ENCODE measurements around the gene QKI.

Gene QKI

DNA sequence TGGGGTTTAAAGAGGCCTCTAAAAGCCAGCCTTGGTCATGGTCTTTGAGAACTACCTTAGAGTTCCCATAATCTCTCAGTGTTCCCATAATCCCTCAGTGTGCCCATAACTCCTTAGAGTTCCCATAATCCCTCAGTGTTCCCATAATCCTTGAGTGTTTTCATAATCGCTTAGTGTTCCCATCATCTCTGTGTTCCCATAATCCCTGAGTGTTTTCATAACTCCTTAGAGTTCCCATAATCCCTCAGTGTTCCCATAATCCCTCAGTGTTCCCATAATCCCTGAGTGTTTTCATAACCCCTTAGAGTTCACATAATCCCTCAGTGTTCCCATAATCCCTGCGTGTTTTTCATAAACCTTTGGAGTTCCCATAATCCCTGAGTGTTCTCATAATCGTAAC is 199.2 kb downstream of the QKI start:
- Mint-ChIP-seq H3K4me1 (ENCODE audit: low read depth) (no peaks in the 10 kb centered on the region), H3K4me3 (no peak overlapping the region), H3K9me3 (peaks cover 10% of the 10 kb centered on the region), H3K27me3 (peaks cover 20% of the 10 kb centered on the region), H3K36me3 (ENCODE audit: low read depth) (no peaks in the 10 kb centered on the region), H3K27ac (no peak overlapping the region)
- intact Hi-C loops (cut with micrococcal nuclease): no loop called here

- Mint-ChIP-seq H3K4me1 (ENCODE audit: low read depth) (no peaks in the 10 kb centered on the region), H3K36me3 (ENCODE audit: low read depth) (no peaks in the 10 kb centered on the region), H3K27ac (no peak overlapping the region), H3K9me3 (peaks cover 22% of the 10 kb centered on the region), H3K4me3 (no peak overlapping the region), H3K27me3 (peaks cover 19% of the 10 kb centered on the region)
- intact Hi-C loops (cut with micrococcal nuclease): no loop called here
Measured at GRCh38 chr6:163616452-163616851, 201.9 kb downstream of the QKI start.

- Mint-ChIP-seq H3K9me3 (peaks cover 22% of the 10 kb centered on the region), H3K4me1 (ENCODE audit: low read depth) (no peaks in the 10 kb centered on the region), H3K36me3 (ENCODE audit: low read depth) (no peaks in the 10 kb centered on the region), H3K4me3 (no peak overlapping the region), H3K27me3 (peaks cover 23% of the 10 kb centered on the region), H3K27ac (no peak overlapping the region)
- intact Hi-C loops (cut with micrococcal nuclease): no loop called here
Measured at GRCh38 chr6:163617549-163617948, 203.0 kb downstream of the QKI start.

GRCh38 chr6:163620101-163620500 is 205.6 kb downstream of the QKI start:
- Mint-ChIP-seq H3K27me3 (peaks cover 19% of the 10 kb centered on the region), H3K9me3 (peaks cover 12% of the 10 kb centered on the region), H3K27ac (peak overlapping the region; percentile 46), H3K4me1 (ENCODE audit: low read depth) (no peaks in the 10 kb centered on the region), H3K4me3 (no peak overlapping the region), H3K36me3 (ENCODE audit: low read depth) (no peaks in the 10 kb centered on the region)
- intact Hi-C loops (cut with micrococcal nuclease): no loop called here

DNA sequence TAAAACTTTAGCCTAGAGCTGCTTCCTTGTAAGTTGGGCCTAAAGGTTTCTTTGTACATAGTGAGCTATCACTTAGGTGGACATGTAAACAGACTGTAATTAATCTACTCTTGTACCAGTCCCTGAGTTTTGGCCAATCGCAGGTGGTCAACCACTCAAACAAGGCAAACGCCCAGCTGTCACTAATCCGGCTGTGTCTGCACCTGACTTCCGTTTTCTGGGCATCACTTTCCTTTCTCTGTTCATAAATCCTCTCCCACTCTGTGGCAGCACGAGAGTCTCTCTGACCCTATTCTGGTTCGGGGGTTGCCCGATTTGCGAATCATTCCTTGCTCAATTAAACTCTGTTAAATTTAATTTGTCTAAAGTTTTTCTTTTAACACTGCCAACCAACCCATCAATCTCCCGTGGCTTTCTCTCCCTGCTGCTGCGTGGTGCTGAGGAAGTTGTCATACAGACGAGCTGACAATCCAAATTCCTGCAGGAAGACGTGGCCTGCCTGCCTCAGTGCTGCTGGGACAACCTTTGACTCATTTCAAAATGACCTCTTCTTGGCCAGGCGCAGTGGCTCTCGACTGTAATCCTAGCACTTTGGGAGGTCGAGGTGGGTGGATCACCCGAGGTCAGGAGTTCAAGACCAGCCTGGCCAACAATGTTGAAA is 206.3 kb downstream of the QKI start:
- Mint-ChIP-seq H3K9me3 (peaks cover 12% of the 10 kb centered on the region), H3K27me3 (peaks cover 18% of the 10 kb centered on the region), H3K4me3 (no peak overlapping the region), H3K27ac (peak overlapping the region; percentile 46), H3K4me1 (ENCODE audit: low read depth) (no peaks in the 10 kb centered on the region), H3K36me3 (ENCODE audit: low read depth) (no peaks in the 10 kb centered on the region)
- intact Hi-C loops (cut with micrococcal nuclease): no loop called here

DNA sequence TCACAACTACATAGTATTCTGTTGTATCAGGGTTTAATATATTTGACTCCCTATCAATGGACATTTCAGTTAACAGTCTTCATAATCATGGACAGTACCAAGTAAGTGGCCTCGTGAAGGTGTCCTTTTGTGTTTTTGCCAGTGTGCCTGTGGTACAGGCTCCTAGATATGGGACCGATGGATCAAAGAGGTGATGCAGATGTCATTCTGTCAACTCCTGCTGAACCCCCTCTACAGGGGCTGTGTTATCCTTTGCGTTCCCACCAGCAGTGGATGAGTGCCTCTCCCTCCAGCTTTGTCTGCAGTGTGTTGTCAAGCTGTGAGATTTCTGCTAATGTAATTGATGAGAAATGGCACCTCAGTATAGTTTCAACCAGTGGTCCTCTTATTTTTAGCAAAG is 210.7 kb downstream of the QKI start:
- no peak overlapping the region for H3K27ac Mint-ChIP-seq
- peaks cover 7% of the 10 kb centered on the region for H3K9me3 Mint-ChIP-seq
- H3K4me1 Mint-ChIP-seq (ENCODE audit: low read depth): no peaks in the 10 kb centered on the region
- H3K27me3 Mint-ChIP-seq: peaks cover 43% of the 10 kb centered on the region
- H3K4me3 Mint-ChIP-seq: no peak overlapping the region
- no peaks in the 10 kb centered on the region for H3K36me3 Mint-ChIP-seq (ENCODE audit: low read depth)
- intact Hi-C loops (cut with micrococcal nuclease): no loop called here

GRCh38 chr6:163626073-163626867 is 211.8 kb downstream of the QKI start:
- intact Hi-C loops (cut with micrococcal nuclease): no loop called here
- H3K36me3 Mint-ChIP-seq (ENCODE audit: low read depth): no peaks in the 10 kb centered on the region
- H3K27me3 Mint-ChIP-seq: peaks cover 51% of the 10 kb centered on the region
- H3K27ac Mint-ChIP-seq: no peak overlapping the region
- no peaks in the 10 kb centered on the region for H3K4me1 Mint-ChIP-seq (ENCODE audit: low read depth)
- H3K9me3 Mint-ChIP-seq: peaks cover 7% of the 10 kb centered on the region
- H3K4me3 Mint-ChIP-seq: no peak overlapping the region

DNA sequence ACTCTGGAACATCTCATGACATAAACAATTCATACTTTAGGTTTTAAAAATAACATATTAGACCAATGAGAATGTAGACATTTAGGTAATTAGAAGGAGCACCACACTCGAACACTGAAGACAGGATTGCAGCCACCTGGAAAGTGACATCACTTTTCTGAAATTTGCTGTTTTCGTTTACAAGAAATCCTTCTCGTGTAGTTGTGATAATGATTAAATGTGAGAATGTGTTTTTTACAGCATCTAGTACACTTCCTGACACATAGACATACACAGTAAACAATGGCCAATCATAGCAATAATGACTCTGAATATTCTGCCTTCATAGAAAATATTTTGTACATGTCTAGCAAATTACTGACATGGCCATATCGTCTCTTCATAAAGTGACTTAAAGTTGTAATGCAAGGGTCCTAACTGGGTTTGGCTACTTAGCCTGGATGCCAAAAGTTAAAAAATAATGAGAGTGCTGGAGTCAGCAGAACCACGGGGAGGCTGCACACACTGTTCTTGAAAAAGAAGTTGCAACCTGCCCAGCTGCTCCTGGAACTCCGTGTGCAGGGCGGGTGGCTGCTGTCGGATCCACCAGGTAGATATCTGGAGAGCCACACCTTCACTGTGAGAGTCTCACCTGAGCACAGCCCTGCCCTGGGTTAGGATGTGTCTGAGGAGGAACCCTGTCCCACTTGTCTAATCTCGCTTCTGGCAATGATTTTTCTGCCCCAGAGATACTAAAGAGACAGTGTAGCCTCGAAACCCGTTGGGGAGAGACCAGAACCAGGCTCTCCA is 212.9 kb downstream of the QKI start:
- no peaks in the 10 kb centered on the region for H3K4me1 Mint-ChIP-seq (ENCODE audit: low read depth)
- peaks cover 55% of the 10 kb centered on the region for H3K27me3 Mint-ChIP-seq
- H3K36me3 Mint-ChIP-seq (ENCODE audit: low read depth): no peaks in the 10 kb centered on the region
- intact Hi-C loops (cut with micrococcal nuclease): no loop called here
- no peak overlapping the region for H3K27ac Mint-ChIP-seq
- H3K4me3 Mint-ChIP-seq: no peak overlapping the region
- H3K9me3 Mint-ChIP-seq: peaks cover 7% of the 10 kb centered on the region
